HG03159 (cell line): ENCODE measurements around the gene SPOP.
"Not testable (repeated sequence)": the region's sequence is repeated elsewhere in the genome, so short reads cannot be mapped to it uniquely, and the experiment has no call there.

ENCODE experiments used
- ATAC-seq: cut with Tn5 transposase; IDR thresholded peaks from one replicate; pipeline ENCODE4 v1.9.1; 2021; ENCODE audit warnings: mild to moderate bottlenecking, moderate library complexity; ENCODE audit not compliant: unreplicated experiment

SPOP gene

DNA sequence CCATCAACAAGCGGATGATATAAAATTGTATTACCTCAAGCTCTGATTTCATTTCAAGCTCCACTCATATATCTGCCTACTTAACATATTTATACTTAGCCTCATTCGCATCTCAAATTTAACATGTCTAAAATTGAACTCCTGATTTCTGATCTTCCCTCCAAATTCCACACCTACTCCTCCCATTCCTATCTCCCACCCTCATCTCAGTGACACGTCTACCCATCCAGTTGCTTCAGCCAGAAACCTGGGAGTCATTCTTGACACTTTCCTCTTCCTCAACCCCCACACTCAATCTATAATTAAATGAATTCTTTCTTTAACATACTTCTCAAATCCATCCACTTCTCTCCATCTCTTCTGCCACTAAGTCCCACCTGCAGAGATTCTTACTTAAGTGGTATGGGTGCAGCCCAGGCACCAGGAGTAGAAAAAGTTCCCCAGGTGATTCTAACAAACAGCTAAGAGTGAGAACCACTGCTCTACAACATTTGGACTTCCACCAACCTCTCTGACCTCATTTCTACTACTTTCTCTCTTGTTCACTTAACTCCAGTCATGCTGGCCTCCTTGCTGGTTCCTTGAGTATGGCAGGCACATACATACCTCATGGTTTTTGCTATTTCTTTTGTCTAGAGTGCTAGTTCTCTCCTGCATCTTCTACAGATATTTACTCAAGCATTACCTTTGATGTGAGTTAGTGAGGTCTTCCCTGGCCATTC, 18.1 kb downstream of the SPOP start:
- no peak for ATAC-seq

DNA sequence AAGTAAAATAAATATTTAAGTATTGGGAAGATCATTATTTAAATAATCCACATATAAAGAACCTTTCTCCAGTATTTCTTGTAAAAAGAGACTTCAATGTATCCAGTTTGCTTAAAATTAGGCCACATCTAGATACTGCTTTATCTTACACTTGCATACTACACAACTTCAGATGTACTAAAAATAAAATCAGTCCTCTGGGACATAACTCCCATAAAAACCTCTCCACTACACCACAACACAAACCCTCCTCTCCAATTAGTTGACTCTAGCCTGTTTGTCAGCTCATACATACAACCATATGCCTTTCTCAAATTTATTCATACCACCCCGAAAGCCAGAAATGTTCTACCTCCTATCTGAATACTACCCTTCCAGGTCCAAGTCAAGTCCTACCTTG, 21.6 kb downstream of the SPOP start:
- no peak for ATAC-seq

GRCh38 chr17:49647256-49647585, 30.7 kb downstream of the SPOP start:
- ATAC-seq, result no peak

DNA sequence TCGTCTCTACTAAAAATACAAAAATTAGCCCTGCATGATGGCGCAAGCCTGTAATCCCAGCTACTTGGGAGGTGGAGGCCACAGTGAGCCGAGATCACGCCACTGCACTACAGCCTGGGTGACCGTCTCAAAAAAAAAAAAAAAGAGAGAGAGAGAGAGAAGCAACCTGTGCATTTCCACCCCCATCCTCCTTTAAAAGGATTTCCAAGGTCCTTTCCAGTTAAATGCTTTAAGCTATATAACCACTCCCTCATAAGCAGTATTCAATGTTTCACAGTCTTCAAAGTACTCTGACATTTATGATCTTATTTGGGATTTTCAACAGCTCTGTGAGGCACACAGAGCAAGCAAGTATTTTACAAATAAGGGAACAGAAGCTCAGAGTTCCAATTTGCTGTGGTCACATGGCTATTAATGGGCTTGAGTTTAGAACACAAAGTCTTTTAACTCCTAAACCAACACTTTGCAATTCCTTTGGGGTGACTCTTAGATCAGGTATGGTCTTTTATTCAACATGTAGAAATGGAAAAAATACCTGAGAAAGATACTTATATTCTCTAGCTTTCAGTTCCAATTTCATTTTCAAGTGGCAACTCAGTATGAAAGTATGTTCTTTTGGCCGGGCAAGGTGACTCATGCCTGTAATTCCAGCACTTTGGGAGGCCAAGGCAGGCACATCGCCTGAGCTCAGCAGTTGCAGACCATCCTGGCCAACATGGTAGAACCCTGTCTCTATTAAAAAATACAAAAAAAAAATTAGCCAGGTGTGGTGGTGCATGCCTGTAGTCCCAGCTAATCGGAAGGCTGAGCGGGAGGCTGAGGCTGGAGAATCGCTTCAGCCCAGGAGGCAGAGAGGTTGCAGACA, 31.3 kb downstream of the SPOP start:
- no peak for ATAC-seq

DNA sequence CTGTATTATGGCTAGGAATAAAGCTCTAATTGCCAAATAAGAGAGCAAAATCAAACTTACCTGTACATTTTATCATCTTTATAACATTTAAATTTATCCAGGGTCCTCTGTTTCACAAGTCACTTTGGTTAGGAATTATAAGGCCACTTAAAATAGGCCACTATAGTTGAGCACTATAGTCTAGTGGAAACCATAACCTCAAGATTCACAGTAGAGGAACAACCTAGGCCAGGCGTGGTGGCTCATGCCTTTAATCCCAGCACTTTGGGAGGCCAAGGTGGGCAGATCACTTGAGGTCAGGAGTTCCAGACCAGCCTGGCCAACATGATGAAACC, 31.9 kb downstream of the SPOP start:
- not testable (repeated sequence) for ATAC-seq

DNA sequence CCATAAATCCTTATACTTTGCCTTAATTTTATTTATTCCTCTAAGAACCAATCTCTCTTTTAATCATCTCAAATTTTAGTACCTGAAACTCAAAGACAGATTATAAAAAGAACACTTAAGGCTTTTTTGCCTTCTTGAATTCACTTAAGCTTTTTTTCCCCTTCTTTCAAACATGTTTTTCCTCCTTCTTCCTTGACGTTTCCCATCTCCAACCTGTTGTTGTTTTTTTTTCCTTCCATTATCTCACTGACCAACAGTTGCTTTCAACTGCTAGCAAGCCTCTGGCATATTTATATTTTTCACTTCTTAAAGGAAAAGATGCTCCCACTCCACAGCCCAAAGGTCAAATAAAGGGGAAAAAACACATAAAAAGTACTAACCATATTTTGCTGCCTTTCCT, 32.2 kb downstream of the SPOP start:
- ATAC-seq, result no peak

DNA sequence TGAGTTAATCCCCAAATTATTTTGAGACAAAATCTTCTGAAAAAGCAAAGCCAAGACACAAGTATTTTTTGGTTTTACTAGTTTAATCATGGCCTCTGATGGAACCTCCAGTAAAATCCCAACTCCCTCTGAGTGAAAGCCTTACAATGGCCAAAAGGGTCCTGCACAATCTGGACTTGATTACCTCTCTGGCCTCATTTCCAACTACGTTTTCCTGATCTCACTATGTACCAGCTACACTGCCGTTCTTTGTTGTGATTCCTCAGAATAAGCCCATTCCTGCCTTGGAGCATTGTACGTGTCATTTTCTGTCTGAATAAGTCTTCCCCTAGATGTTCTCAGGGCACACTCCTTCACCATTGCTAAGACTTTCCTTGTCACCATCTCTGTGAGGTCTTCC, 37.3 kb downstream of the SPOP start:
- ATAC-seq, result no peak

- ATAC-seq, result no peak
These were observed 39.1 kb downstream of the SPOP start for GRCh38 chr17:49638818-49639217.

DNA sequence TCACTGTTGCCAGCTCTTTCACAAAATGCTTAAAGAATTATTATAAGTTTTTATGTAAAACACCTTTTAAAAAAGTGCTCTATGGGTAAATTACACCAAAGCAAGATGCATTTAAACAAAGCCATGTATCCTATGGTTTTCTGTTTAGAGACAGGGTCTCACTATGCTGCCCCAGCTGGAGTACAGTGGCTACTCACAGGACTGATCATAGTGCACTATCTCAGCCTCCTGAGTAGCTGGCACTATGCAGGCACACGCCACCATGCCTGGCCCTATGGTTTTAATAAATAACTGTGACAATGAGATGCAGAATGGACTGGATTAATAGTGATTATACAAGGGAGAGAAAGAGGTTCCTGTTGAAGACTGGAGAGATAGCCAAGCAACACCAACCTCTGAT, 40.2 kb downstream of the SPOP start:
- no peak for ATAC-seq

- no peak for ATAC-seq
These were observed 40.8 kb downstream of the SPOP start for GRCh38 chr17:49637050-49637449.

DNA sequence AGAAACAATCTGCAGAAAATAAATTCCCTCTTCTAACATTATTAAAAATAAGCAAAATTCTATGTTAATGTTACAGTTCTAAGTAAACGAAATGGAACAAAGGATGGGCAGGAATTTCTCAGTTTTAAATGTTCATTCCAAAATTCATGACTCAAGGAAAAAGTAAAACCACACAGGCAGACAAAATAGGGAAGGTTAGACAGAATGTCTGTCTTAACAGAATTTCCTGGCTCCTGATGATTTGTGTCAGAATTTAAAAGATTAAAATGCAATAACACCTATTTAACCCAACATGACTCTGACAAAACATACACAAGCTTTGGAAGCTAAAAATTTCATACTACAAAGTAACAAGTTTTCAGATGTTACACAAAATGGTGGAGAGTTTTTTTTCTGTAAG, 42.8 kb downstream of the SPOP start:
- no peak for ATAC-seq

DNA sequence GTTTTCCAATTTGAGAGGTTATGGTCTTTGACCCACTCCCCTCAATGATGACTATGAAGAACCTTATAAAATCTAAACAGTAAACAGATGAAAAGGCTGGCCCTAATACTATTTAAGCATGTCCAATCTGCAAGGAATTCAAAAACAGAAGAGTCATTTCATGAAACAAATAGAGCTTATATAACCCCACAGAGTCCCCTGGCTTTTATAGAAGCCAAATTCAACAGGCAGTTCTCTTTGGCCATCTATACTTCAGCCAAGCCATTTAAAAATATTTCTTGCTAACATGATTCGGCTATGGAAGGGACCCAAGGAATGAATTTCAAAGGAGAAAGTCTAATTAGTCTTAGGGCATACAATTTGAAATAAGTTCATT, 43.4 kb downstream of the SPOP start:
- no peak for ATAC-seq

DNA sequence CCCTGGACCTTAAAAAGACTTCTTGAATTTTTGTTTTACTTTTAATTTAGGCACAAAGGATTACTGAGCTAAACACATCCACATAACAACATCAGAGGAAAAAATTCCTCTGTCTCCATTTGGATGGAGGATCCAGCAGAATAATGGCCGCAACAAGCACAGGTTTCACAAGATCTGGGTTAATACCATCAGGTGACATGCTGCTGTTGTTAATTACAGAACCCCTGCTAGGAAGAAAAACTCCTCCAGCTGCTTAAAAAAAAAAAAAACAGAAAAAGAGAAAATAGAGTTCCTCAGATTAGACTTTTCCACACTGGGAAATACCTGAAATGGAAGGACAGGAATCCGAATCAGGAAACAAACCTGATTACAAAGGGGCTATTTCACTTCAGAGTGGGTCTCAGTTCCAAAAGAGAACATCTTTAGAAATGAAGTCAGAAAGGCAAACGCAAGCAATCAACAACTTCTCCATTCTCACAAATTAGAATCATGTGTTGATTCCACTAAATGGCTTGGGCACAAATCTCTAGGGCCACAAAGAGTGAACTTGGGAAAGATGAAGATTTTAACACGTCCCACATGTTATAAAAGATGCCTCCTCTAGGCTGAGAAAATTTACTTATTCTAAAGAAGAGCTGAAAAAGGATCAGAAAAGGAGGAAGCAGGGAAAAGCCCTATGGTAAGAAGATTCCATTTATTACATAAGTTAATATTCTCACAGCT, 44.0 kb downstream of the SPOP start:
- no peak for ATAC-seq

- no peak for ATAC-seq
These were observed 44.6 kb downstream of the SPOP start for GRCh38 chr17:49633250-49633649.

- ATAC-seq, result no peak
These were observed 45.7 kb downstream of the SPOP start for GRCh38 chr17:49632201-49632600.

DNA sequence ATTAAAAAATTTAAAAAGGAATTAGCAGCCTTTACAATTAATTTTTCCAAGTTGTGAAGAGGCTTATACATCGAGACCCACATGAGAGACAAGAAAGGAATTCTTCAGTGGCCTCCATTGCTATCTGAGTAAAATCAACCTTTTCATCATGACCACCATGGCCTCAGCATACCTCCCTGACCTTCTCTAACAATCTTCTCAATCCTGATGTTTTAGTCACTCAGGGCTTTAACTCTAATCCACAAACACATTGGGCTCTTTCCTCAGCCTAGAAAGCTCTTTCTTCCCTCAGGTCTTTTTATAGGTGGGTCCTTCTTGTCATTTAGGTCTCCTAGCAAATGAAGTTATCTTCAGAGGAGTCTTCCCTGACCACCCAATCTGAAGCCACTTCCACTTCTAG, 46.4 kb downstream of the SPOP start:
- ATAC-seq, result no peak

- no peak for ATAC-seq
These were observed 47.6 kb downstream of the SPOP start for GRCh38 chr17:49630113-49630900.

DNA sequence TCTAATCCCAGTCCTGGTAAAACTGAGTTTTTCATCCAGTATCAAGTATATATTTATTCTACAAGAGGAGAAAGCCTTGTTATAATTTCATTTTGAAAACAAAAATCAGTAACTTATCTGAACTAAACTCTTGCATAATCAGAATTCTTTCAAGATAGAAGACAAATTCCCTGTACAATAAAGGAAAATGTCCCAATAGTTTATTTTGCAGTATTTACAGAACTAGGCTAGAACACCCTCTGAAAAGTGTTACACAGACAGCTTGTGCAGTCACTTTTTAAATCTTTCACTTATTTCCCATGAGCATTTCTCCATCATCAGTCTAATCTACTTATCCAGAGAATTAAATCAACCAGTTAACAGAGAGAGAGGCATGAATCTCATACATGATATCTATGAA, 48.5 kb downstream of the SPOP start:
- no peak for ATAC-seq

- ATAC-seq, result no peak
These were observed 53.0 kb downstream of the SPOP start for GRCh38 chr17:49624896-49625295.

DNA sequence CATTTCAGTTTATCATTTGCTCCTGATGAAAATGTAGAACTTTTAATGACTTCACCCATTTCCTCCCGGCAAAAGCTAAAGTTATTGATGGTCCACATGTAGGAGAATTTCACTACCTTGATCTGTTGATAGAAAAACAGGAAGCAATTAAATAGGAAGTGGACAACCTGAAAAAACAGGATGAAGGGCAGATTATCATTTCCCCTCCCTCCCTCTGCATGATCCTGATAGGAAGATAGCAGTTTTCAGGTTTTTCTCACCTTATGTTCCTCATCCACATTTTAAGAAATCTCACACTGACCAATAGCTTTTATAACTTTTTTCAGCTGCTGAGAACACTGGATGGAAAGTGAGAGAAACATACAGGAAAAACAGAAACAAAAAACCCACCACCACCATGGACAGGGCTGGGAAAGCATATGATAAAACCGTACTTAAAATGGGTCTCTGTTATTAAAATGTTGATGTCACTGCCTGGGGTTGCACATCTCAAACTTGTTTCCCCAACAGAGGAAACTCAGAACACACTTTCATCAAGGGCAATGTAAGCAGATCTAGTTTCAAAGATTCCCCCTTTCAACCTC, 55.9 kb downstream of the SPOP start:
- ATAC-seq, result no peak

- no peak for ATAC-seq
These were observed 56.5 kb downstream of the SPOP start for GRCh38 chr17:49621420-49621819.
